T-helper 1 cell (primary cell): ENCODE results near the gene MYZAP.

Source experiments
- DNase-seq, 5 donors: peaks; one replicate each; pipeline ENCODE4 v3.0.0-alpha.2; 2012 to 2020
- total RNA-seq, 4 donors: gene quantifications; one replicate each; lab custom pipeline; 2026; lab: John Stamatoyannopoulos, UW

The MYZAP gene, protein sequence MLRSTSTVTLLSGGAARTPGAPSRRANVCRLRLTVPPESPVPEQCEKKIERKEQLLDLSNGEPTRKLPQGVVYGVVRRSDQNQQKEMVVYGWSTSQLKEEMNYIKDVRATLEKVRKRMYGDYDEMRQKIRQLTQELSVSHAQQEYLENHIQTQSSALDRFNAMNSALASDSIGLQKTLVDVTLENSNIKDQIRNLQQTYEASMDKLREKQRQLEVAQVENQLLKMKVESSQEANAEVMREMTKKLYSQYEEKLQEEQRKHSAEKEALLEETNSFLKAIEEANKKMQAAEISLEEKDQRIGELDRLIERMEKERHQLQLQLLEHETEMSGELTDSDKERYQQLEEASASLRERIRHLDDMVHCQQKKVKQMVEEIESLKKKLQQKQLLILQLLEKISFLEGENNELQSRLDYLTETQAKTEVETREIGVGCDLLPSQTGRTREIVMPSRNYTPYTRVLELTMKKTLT
- total RNA-seq, result 0 to 0.23 (median 0.08) reads per million in 4 donors

DNA sequence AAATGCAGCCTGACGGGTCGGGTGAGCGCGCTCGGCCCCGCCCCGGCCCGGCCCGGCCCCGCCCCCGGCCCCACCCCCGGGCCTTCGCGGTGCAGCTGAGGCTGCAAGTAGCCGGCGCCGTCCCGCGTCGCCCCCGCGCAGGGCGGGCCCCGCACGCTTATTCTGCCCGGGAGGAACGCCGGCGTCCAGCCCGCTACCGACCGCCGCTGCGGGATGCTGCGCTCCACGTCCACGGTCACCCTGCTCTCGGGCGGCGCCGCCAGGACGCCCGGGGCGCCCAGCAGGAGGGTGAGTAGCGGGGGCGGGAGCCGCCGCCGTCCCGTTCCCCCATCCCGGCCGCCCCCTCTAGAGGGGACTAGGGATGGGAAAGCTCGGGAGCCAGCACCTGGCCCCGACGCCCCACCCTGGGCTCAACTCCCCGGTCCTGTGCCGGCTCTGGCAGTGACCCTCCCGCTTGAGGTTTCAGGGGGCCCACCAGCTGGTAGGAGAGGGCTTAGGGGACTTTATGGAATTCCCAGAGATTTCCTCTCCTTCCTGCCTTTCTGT is at the start of gene MYZAP:
TSS of gene MYZAP (plus strand) at position 83 of the 546 bp plus-strand sequence. CDS start at position 214, 131 bp downstream.
- DNase-seq, result peak in 3 of 5 donors; percentile 11 to 26 (median 17)

DNA sequence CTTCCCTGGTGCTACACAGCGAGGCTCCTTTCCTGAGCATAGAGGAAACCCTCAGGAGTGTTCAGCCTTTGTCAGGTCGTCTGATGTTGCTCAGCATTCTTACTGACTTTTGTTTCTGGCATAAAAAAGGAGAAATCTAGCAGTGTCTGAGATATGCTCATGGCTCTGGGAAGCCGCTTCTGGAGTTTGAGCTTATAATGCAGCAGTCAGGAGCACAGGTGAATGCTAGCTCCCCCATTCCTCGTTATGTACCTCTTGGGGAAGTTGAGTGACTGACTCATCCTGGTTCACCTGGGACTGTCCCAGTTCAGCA is 49.2 kb upstream of the MYZAP start:
- no peak for DNase-seq

DNA sequence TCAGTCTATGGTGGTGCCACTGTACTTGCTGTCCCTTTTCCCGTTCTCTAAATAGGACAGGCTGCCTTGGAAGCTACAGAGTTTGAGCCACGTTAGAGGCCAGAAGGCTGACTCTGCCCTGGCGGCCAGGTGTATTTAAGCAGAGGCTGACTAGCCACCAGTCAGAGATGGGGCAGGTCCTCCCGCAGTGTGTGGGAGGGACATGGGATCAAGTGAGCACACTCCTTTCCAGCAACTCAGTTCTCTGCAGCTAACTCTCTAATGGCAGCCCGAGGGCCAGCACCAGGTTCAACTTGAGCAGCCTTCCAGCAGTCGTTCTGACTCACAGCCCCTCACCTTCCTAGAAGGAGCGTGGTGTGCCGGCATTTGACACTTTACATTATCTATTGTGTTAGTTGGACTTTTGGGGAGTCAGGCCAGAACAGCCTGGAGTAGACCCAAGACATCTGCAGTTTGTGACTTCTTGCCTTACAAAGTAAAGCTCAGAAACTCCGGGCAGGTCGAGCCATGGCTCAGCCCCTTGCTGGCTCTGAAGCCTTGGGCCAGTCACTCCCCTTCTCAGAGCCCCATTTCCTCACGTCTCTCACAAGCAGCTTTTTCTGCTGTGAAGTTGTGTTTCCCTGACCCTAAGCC is 46.7 kb upstream of the MYZAP start:
- DNase-seq, result no peak

DNA sequence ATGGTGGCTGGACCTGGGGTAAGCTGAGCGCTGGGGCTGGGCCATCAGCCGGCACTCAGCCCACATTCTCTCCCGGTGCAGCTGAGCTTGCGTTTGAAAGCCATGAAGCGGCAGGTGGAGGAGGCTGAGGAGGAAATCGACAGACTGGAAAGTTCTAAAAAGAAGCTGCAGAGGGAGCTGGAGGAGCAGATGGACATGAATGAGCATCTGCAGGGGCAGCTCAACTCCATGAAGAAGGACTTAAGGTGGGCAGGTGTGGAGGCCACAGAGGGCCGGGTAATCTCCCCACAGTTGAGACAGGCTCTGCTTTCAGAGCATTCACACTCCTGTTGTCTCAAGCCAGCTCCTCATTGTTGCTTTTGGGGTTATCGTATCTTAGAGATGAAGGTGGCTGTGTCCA is 45.7 kb upstream of the MYZAP start:
- no peak for DNase-seq

DNA sequence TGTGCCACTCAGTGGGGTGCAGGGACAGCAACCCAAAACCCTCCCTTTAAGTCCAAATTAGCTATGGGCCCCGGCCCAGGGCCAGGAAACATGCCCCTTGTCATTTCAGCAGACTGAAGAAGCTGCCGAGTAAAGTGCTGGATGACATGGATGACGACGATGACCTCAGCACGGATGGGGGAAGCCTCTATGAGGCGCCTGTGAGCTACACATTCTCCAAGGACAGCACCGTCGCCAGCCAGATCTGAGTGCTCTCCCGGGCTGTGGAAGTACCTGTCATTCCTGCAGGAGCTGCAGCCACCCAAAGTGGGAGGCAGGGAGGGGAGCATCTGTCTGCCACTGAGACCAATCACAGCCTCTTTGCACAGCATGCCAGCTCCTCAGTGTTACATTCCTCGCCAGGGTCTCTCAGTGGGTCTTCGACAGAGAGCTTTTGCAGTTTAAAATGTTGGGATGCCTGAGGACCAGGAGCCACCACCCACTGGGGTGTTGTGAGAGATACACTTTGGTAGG is 44.4 kb upstream of the MYZAP start:
- no peak for DNase-seq

DNA sequence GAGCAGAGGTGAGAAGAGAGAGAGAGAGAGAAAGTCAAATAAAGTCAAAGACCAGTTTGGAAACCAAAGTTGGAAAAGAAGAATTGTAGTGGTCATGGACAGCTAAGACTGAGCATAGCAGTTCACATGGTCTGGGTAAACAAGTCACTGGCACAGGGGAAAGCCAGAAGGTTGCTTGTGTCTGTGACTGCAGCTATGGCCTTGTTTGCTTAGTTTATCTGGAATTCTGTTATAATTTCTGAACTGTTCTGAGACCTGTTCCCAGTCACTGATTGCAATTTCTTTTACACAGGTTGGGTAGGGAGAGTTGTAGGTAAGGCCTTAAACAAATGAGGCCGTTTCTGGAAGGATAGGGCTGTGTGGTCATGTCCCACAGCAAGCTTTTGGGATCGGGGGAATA is 43.4 kb upstream of the MYZAP start:
- DNase-seq, result no peak

DNA sequence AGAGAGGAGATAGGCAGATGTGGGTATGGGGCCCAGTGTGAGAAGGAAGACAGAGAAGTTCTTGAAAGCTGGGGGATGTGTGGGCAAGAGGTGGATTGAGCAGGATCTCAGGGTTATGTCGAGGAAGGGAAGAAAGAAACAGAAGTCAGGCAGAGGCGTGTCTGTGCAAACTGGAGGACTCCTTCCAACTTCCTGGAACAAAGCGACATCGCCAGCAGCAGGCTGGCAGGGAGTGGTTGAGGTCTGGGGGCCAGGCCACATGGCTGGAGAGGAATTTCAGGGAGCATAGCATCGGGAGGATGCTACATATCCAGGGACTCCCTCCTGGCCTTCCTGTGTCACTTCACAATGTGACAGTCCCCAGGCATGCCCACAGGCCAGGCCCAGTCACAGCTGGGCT is 42.9 kb upstream of the MYZAP start:
- no peak for DNase-seq

DNA sequence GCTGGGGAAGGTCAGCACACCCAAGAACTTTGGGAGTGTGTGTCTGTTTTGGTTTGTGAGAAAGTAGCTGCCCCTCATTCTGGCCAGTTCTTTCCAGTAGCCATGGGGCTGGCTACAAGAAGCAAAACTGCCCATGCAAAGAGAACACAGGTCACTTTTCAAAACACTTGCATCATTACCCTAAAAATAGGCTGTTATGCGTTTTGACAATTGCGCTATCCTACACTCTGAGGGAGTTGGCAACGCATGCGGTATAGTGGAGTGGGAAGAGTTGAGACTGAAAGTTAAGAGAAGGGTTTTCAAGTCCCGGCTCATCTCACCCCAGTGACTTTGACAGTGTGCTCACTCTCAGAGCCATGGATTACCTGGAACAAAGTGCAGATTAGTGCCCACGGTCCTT is 41.8 kb upstream of the MYZAP start:
- no peak for DNase-seq

DNA sequence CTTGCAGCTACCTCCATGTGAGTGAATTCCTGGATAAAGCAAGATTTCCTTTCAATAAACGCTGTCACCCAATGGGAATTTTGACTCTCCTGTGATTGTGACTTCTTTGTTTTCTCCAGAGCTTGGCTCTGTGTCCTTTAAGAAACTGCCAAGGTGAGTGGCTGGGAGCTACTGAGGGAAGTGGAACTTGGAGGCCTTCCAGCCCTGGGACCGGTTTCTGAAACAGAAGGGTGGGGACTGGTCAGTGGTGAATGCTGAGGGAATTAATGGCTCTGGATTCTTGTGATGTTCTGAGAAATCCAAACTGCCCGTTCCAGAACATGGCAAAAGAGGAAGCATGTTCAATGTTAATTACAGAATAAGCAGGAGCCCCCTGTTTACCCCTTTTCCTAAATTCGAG is 41.1 kb upstream of the MYZAP start:
- DNase-seq, result no peak

DNA sequence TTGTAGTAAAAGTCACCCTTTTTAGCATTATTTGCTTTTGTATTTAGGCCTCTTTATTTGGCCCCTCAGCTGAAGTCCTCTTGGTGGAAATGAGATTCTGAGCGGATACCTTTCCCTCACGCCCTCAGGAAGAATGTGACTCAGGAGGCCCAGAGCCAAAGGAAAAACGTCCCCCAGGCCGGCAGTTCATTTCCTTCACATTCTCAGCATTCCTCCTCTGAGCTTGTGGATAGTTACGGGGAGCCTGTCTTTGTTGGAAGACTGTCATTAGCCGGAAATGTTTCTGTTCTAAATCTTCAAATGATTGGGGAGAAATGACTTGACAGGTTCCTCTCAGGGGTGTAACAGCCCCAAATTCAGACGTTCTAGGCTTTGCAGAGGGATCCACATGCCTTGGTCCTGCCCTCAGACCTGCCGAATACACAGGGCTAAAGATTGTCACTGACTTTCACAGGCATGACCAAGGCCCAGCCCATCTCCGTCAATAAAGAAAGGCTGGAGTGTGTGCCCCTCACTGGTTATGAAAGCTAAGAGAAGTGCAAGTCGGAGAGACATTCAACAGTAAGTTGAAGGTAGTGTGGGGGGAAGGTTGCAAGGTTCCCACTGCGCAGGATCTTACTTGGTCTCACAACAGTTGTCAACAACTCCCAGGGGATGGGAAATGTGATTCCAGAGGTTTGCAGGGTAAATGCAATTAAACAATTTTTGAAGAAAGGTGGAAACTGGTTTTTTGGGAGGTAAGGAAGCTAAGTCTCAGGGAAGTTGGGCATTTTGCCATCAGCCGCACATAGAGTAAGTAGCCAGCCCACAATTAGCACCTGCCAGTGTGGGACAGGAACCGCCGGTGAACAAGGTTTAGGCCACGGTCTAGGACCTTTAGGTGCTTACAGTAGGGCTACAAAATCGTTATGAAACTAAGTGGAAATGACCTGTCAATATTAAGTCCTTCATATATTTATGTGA is 39.7 kb upstream of the MYZAP start:
- no peak for DNase-seq

DNA sequence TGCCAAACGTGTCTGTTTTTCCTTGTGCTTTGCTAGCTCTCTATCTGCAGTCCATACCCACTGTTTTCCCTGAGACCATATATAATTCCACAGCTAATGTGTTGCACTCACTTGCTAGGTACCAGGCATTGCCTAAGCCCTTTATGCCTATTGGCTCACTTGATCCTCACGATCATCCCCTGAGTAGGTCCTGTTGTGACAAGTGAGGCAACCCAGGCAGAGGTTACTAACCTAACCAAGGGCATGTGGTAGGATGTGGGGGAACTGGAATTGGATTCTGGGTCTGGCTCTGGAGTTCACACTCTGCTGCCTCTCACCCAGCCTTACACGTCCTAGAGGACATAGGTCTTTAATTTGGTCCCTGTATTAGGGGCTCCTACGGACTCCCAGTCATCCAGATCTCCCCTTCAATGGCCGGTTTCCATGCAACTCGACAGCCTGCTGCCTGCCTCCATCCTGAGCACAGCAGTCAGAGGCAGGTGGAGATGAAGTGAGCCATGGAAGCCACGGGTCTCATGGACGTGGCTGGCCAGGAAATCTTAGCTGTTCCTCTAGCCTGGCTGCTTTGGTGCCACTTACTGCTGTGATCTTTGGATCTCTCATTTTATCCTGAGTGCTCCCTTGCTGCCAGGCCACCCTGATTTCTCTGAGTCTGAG is 38.9 kb upstream of the MYZAP start:
- no peak for DNase-seq

DNA sequence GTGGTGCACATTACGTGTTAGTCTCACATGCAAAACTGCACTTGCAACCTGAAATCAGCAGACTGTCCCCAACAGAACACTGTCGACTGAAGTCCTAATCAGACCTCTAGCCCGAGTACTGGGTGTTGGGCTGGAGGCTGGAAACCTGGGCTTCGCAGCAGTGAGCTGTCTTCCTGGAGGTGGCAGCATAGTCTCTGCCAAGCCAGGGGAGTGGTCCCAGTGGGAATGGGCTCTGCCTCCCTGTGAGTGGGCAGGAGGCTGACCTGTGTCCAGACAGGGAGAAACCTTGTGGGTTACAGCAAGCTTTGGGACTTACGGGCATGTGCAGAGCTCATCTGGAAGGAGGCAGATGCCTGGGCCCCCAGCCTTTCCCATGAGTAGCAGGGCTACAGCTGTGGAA is 38.2 kb upstream of the MYZAP start:
- no peak for DNase-seq

DNA sequence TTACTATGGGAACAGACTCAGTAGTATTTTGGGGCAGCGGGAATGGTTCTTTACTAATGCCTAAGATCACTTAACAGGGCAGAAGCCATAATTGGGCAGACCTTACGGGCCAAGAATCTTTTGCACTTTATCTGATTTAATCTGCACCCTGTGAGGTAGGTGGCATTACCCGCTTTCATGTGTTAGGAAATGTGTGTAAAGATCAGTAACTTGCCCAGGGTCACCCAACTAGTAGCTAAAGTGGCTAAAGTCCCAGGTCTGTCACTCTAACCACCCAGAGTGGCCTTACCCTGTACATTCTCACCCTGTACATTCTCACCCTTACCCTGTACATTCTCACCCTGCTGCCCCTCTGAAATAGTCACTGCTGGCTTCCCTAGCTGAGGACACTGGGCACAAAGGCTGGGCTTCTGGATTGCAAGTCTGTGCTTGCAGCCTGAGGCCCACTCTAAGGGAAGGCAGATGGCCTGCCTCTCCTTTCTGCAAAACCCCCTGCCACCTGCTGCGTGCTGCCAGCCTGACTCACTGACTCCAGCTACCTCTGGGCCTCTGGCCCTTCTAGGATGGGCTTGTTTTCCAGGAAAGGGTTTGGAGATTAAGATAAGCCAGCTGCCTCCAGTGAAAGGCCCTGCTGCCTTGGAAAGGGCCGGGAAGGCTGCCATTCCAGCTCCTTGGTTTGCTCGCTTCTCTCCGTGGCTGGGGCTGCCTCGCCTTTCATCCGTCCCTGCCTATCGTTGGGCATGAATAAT is 37.5 kb upstream of the MYZAP start:
- no peak for DNase-seq

DNA sequence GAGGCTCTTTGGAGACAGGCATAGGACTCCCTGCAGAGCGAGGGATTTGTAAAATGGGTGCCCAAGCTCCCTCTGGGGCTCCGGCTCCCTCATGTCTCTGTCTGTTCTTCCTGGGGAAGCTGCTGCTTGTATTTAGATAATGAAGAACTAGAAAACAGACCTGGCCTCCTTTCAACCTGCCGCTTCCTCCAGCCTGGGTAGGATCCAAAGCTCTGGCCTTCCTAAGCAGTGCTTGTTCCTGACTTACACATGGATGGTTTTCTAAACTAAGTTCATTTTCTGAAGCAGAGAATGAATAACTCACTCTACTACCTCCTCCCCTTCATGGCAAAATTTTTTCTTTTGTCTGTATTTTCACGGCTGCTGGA is 36.9 kb upstream of the MYZAP start:
- DNase-seq, result no peak

DNA sequence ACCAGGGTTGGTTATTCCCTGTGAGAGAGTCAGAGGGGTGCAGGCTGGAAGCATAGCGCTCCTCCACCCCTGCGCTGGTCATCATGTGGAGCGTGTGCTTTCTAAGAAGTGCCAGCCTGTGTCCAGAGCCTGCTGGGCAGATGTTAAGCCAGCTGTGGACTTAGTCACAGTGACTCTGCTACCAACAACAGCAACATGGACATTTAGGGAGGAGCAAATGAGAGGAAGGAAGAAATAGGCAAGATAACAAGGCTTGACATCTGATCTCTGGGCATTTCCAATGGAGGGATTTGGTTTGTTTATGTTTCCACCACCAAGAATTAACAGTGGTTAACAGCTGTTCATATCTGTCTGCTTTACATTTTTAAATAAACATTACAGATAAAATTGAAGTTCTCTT is 36.4 kb upstream of the MYZAP start:
- DNase-seq, result no peak

DNA sequence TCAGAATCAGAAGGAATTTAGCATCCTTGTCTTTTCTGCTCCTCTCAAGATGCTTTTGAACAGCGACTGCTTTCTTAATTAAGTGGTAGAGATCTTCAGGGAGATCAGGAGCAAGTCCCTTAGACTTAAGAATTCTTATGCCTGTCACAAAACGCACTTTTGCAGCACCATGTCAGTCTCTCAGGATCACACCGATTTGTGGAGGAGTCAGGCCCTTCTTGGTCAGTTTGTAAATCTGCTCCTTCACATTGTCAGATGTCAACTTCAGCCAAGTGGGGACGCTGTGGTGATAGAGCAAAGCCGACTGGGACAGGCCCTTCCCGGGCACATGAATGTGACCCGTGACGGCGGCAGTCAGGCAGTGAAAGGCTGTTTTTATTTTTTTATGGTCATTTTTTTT is 35.7 kb upstream of the MYZAP start:
- no peak for DNase-seq

DNA sequence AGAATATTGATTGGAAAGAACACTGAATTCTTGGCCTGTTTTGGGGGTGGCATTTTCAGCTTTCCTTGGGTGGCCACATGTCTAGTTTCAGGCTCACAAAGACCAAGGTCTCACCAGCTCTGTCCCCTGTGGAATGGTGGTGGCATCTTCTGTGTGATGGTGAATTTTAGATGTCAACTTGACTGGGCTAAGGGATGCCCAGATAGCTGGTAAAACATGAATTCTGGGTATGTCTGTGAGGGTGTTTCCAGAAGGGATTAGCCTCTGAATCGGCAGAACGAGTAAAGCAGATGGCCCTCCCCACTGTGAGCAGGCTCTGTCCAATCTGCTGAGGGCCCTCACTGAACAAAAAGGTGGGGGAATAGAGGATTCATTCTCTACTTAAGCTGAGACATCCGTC is 34.4 kb upstream of the MYZAP start:
- DNase-seq, result no peak

DNA sequence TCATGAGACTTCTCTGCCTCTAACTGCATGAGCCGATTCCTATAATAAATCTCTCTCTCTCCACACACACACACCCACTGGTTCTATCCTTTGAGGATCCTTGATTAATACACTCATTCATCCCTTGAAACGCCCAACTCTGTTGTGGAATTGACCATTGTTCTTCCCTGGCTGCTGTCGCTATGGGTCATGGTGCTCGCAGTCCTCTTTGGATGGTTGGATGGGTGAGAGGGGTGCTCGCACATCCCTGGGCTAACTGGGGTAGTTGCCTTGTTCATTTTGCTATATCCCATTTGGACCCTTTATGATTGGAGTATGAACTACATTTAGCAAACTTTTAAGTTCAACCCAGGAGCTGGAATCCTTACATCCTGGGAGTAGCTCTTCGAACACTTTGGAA is 33.9 kb upstream of the MYZAP start:
- no peak for DNase-seq

DNA sequence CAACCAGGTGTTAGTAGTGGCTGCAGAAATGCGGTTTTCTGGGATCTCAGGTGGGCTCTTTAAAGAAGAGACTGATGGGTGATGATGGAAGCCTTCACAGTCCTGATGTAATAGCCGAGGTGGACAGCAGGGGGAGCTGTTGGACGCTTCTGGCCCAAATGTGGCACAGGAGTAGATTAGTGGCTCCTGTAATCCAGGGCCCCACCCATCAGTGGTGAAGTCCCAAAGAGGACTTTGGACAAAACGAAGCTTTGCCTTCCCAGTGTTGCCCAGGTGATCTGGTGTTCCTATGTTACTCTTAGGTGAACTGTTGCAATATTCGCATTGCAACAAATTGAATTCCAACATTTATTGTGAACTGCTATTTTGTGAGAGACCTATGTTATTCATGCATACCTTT is 31.8 kb upstream of the MYZAP start:
- DNase-seq, result peak; percentile 21 to 57 (median 31)

DNA sequence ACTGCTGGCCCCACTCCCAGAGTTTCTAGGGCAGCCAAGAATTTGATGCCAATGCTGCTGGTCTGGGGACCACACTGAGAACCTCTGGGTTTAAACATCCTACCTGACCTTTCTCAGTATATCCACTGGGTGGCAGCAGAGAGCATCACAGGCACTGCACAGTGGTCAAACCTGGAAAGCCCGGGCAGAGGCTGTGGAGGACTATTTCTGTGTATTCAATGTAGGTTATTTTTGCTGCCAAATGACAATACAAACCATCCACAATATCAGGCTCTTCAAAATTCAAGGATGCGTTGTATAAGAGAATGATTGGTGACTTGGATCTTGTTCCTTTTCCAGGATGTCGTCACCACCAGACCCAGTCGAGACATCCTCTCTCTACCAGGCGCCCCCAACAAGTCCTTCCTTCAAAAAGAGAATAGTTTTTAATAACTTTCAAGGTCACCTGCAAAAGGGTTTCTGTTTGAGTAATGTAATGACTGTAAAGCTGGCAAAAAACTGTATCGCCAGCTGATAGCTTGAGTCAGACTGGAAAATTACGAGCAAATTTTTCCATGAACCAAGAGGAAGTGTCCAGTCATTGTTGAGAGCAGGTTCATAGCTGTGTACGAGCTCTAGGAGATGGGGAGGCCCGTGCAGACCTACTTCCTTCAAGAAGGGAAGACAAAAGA is 30.5 kb upstream of the MYZAP start:
- peak; percentile 28 to 62 (median 47) for DNase-seq

DNA sequence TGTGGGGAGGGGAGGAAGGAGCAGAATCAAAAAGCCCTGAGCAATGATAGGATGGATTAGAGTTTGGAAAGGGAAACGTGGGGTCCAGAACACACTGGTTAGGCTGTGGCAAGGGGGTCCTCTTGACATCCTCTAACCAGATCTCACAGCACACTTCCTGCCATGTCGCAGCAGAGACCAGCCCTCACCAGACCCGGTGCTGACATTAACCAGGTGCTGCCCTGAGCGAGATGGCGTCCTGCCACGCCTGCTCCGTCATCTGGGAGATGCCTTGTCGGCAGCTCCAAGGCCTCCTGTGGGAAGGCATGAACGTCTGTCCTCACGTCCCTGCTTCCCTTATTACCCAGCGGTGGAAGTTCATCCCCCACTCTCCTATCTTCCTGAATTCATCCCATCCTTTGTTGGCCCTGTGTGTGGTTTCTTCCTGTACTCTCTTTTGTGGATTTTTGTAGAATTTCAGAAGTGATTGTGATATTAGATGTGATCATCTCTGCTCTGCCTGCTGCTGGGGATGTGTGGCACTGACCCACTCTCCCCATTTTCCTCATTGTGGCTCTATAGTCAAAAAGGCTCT is 29.4 kb upstream of the MYZAP start:
- DNase-seq, result no peak
